ENCODE results near the gene ZBTB40.

GRCh38 chr1:22410928-22411495, 40.6 kb upstream of the ZBTB40 start:
- TF ChIP-seq CTCF (IDR thresholded peaks at IDR 0.05) = no peak
- TF ChIP-seq EZH2 (IDR thresholded peaks at IDR 0.05) = no peak

All from neural progenitor cell (in vitro differentiated cells).